CD4-positive, alpha-beta T cell treated with Interferon gamma for 1 hour (primary cell): ENCODE measurements around the gene PLEKHN1.
"Not testable (repeated sequence)": the region's sequence is repeated elsewhere in the genome, so short reads cannot be mapped to it uniquely, and the experiment has no call there.

Experiments used
- DNase-seq: peaks from one replicate; pipeline ENCODE4 v3.0.0-alpha.2; 2020

The PLEKHN1 gene

DNA sequence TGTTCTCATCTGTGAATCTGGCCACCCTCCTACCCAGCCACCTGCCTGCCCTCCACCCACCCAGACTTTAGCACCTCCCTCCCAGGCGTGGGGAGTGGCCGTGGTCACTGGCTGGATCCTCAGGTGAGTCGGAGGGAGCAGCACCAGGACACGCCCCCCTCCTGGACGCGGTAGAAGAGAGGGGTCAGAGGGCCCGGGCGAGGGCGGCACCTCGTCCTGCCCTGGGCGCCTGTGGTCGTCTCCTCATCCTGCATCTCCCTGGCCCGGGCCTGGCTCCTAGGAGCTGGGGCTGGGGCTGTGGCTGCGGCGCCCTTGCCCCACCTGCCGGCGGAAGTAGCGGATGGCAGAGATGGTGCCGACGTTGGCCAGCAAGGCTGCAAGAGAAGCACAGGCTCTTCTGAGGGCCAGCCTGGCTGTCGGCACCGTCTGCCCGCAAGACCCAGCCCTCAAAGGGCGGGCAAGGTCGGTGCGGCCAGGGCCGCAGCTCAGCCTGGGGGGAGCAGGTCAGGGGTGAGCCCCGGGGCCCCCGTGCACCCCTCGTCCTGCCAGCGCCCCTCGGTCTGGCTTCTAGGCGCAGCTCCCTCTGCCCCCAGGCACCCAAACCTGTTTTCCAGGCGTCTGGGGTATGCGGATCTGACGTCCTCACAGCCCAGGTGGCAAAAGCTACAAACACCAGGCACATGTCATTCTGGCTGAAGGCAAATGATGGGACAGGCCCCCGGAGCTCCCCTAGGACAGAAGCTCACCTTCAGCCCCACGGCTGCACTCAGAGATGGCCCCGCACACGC is 9.8 kb downstream of the PLEKHN1 start:
- peak; percentile 68 for DNase-seq

DNA sequence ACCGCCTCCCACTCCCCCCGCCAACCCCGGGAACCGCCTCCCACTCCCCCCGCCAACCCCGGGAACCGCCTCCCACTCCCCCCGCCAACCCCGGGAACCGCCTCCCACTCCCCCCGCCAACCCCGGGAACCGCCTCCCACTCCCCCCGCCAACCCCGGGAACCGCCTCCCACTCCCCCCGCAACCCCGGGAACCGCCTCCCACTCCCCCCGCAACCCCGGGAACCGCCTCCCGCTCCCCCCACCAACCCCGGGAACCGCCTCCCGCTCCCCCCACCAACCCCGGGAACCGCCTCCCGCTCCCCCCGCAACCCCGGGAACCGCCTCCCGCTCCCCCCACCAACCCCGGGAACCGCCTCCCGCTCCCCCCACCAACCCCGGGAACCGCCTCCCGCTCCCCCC is 10.5 kb downstream of the PLEKHN1 start:
- not testable (repeated sequence) for DNase-seq

DNA sequence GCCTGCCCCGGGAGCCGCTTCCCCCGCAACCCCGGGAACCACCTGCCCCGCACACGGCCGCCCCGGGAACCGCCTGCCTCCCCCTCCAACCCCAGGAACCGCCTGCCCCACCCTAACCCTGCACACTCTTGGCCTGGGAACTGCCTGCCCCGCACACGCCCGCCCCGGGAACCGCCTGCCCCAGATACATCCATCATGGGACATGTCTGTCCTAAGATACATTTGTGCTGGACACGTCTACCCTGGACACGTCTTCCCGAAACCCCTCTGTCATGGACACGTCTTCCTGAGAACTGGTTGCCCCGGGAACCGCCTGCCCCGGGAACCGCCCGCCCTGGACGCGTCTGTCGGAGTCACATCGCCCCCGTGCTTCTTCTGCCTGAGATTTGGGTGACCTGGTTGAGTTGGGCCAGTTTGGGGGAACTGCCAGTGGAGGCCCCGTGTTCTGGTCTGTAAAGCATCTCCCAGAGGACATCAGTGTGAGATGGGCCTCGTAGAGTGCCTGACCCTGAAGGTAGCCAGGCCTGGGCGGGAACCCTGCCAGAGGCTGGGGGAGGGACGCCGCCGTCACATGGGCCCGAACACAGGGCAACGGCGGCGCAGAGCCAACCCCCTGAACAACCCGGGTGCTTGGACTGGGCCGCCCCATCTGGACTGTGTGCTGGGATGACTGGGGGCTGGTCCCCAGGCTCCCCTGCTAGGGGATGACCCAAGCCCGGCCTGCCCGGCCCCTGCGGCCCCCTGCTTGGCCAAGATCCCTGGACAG is 12.0 kb downstream of the PLEKHN1 start:
- DNase-seq, result no peak

GRCh38 chr1:978835-979743 is 12.8 kb downstream of the PLEKHN1 start:
- DNase-seq, result no peak

GRCh38 chr1:979744-980072 is 13.4 kb downstream of the PLEKHN1 start:
- no peak for DNase-seq

DNA sequence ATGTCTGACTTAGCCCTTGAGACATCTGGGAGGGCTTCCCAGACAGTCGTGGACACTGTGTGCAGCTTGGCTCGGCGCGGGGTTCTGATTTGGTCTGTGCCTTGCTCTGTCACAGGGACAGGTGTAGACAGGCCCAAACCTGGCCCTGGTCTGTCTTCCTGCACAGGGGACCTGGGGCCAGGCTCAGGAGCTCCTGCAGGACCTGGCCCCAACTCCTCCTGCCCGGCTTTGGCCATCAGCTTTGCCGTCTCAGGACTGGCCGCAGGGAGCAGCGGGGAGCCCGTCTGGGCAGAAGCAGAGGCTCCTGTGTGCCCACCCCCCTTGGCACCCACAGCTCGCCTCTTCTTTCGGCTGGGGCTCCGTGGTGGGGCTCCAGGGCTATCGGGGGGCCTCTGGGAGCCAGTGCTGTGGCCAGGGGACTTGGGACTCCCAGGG is 13.9 kb downstream of the PLEKHN1 start:
- DNase-seq, result no peak

DNA sequence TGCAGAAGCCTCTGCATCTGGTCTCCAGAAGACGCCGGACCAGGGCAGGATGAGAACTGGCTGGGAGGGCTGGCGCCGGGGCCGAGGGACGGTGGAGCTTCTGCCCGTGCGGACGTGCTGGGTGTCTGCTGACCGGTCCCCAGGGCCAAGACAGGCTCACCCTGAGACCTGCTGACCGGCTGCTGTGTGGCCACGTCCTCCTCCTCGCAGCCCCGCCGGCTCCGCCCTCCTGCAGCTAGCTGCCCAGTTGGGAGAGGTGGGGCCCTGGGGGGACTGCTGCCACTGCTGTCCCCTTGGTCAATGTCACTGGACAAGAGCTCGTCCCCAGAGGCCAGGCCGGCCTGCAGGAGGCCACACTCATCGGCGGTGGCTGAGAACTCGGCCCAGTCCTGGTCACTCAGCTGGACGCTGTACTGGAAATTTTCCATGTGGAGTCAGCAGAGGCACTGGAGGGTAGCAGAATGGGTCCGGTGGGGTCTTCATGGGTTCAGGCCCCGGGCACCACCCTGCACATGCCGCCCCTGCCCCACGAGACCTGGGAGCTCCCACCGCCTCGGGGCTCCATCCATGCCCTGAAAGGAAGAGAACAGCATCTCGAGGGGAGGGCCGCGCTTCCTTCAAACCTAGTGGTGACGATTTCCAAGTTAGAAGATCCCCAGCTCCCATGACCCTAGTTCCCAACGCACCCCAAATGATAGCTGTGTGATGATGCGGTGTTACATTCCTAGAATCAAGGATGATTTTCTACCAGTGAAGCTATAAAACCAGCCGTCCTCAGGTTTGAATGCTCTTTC is 14.5 kb downstream of the PLEKHN1 start:
- no peak for DNase-seq

GRCh38 chr1:981491-981954 is 15.2 kb downstream of the PLEKHN1 start:
- no peak for DNase-seq

DNA sequence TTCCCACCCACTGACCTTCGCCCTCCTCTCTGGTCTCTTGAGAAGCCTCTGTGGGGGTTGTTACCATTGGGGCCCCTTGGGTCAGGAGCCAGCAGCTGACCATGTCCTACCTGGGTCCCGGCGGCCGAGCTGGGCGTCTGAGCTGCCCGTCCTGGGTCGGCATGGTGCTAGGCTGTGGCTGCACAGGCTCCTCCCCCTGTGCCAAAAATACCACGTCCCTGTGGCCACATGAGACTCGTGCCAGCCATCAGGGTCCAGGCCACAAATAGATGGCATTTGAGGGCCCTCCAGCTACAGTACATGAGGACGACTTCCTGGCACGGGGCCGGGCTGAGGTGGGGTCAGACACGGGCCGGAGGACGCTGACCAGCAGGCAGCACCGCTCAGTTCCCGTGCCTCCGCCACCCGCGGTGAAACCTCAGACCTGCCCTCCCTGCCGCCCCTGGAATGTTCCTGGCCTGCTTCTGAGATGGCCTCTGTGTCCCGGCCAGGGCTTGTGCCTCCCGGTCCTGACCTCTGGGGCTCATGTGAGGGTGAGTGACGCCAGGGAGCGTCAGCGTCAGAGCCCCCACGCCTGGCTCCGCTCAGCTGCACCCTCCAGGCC is 15.8 kb downstream of the PLEKHN1 start, which contains the start of gene PERM1:
PERM1 (minus strand) TSS at position 139 of the 604 bp plus-strand sequence. CDS start 1,064 bp downstream, outside the sequence.
- DNase-seq, result no peak

GRCh38 chr1:982765-983436 is 16.6 kb downstream of the PLEKHN1 start:
- no peak for DNase-seq

- DNase-seq, result peak; percentile 50
Measured at GRCh38 chr1:983798-984475, 17.7 kb downstream of the PLEKHN1 start.

GRCh38 chr1:984476-984814 is 18.2 kb downstream of the PLEKHN1 start:
- DNase-seq, result no peak

DNA sequence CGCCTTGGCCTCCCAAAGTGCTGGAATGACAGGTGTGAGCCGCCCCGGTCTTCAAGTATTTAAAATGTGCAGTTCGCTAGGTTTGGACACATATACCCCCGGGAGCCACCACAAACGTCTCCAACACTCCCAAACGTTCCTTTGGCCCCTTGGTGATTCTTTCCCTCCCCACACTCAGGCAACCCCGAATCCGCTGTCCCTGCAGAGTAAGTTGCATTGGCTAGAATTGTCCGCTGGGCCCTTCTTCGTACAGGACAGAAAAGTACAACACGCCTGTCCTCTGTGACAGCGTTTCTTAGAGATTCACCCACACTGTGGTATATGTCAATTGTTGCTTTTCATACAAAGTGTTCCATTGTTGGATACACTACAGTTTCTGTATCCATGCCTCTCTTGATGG is 18.8 kb downstream of the PLEKHN1 start:
- no peak for DNase-seq

GRCh38 chr1:988061-988460 is 21.8 kb downstream of the PLEKHN1 start:
- DNase-seq, result not testable (repeated sequence)

DNA sequence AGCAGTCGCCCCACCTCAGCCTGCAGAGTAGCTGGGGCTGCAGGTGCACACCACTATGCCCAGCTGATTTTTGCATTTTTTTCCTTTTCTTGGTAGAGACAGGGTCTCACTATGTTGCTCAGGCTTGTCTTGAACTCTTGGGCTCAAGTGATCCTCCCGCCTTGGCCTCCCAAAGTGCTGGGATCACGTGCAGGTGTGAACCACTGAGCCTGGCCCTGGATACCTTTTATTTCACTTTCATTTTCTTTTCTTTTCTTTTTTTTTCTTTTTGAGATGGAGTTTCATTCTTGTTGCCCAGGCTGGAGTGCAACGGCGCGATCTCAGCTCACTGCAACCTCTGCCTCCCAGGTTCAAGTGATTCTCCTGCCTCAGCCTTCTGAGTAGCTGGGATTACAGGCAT is 25.0 kb downstream of the PLEKHN1 start:
- not testable (repeated sequence) for DNase-seq

DNA sequence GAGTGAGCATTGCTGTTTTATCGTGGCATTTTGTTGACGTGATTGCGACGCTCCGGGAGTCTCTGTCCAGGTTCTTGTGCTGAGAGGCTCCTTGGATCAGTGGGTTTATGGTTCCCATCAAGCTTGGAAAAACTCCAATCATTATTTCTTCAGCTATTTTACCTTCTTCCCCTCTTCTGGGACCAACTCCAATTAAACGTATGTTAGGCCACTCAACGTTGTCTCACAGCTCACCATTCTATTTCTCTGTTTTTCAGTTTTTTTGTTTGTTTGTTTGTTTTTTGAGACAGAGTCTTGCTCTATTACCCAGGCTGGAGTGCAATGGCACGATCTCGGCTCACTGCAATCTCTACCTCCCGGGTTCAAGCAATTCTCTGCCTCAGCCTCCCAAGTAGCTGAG is 25.6 kb downstream of the PLEKHN1 start:
- no peak for DNase-seq

GRCh38 chr1:992362-992761 is 26.1 kb downstream of the PLEKHN1 start:
- no peak for DNase-seq

GRCh38 chr1:993379-993995 is 27.2 kb downstream of the PLEKHN1 start:
- no peak for DNase-seq

DNA sequence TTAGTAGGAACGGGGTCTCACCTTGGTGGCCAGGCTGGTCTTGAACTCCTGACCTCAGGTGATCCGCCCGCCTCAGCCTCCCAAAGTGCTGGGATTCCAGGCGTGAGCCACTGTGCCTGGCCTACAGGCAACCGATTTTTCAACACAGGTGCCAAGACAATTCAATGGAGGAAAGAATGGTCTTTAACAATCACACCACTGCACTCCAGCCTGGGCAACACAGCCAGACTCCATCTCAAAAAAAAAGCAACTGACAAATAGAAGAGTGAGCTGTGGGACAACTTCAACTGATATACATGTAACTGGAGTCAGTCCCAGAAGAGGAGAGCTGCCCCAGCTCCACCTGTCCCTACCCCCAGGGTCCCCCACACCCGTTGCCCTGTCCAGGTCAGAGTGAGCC is 28.3 kb downstream of the PLEKHN1 start:
- not testable (repeated sequence) for DNase-seq
